CD14-positive monocyte (primary cell): ENCODE results near the gene PSMB2. TPM values are rescaled to one million over a fixed set of nuclear protein-coding genes. Genes with fewer than 3 reads are reported as not detected.

Experiments used
- DNase-seq, 3 donors: peaks; one replicate each; pipeline ENCODE4 v3.0.0-alpha.2; 2011 to 2022
- H2AFZ ChIP-seq: 2 replicates; pipeline ENCODE4 v1.6.0; 2012; ENCODE audit warnings: mild to moderate bottlenecking, low read depth, low read length, inconsistent platforms; ENCODE audit not compliant: insufficient read depth, poor library complexity, severe bottlenecking
- H3K27ac ChIP-seq, 2 donors: 1 replicate in 1 of 2; 2 replicates in 1 of 2; pipeline ENCODE4 v1.5.1; 2012 to 2013; ENCODE audit warnings: low read length in 2 of 2, control low read depth in 1 of 2, inconsistent platforms in 1 of 2, low read depth in 1 of 2, mild to moderate bottlenecking in 1 of 2
- H3K27me3 ChIP-seq, 2 donors: one replicate each; pipeline versions ENCODE4 v1.6.0 to v1.6.1; 2011 to 2013; ENCODE audit warnings: low read length in 2 of 2; ENCODE audit not compliant: control insufficient read depth in 2 of 2, insufficient read depth in 2 of 2
- H3K36me3 ChIP-seq, 2 donors: replicated peaks in 1 of 2; 1 replicate in 1 of 2; 2 replicates in 1 of 2; pipeline versions ENCODE4 v1.5.1 to v1.6.1; 2012 to 2013; ENCODE audit warnings: low read length in 2 of 2, control low read depth in 1 of 2, inconsistent platforms in 1 of 2, mild to moderate bottlenecking in 1 of 2; ENCODE audit not compliant: insufficient read depth in 2 of 2, control insufficient read depth in 1 of 2
- H3K4me1 ChIP-seq, 2 donors: 1 replicate in 1 of 2; 2 replicates in 1 of 2; pipeline versions ENCODE4 v1.5.1 to v1.6.1; 2012 to 2013; ENCODE audit warnings: low read length in 2 of 2, control low read depth in 1 of 2, inconsistent platforms in 1 of 2, mild to moderate bottlenecking in 1 of 2, moderate library complexity in 1 of 2; ENCODE audit not compliant: insufficient read depth in 2 of 2, control insufficient read depth in 1 of 2
- H3K4me2 ChIP-seq: replicated peaks from 2 replicates; pipeline ENCODE3; 2012; ENCODE audit warnings: low read length, moderate library complexity, mild to moderate bottlenecking; ENCODE audit not compliant: poor library complexity, severe bottlenecking; ENCODE audit errors: extremely low read depth
- H3K4me3 ChIP-seq, 3 experiments: fragments of 200-600 bp in 1 of 3; sonication (generic) in 1 of 3; replicated peaks in 1 of 3; 1 replicate in 2 of 3; 2 replicates in 1 of 3; pipeline ENCODE4 v1.5.1; 2011 to 2013; ENCODE audit warnings: low read length in 3 of 3, mild to moderate bottlenecking in 3 of 3, control low read depth in 2 of 3, low read depth in 2 of 3, inconsistent platforms in 1 of 3, moderate library complexity in 1 of 3
- H3K79me2 ChIP-seq: 2 replicates; pipeline ENCODE4 v1.6.0; 2012; ENCODE audit warnings: mild to moderate bottlenecking, control low read depth, inconsistent platforms, low read length, moderate library complexity; ENCODE audit not compliant: insufficient read depth
- H3K9ac ChIP-seq: 2 replicates; pipeline ENCODE4 v1.6.0; 2017; ENCODE audit warnings: low read length, mild to moderate bottlenecking; ENCODE audit not compliant: insufficient read depth, poor library complexity, severe bottlenecking
- H3K9me3 ChIP-seq, 2 donors: replicated peaks in 1 of 2; 1 replicate in 1 of 2; 2 replicates in 1 of 2; pipeline versions ENCODE4 v1.5.1 to v1.6.1; 2012 to 2013; ENCODE audit warnings: low read length in 2 of 2, control low read depth in 1 of 2; ENCODE audit not compliant: control insufficient read depth in 1 of 2, insufficient read depth in 1 of 2
- H4K20me1 ChIP-seq: 2 replicates; pipeline ENCODE4 v1.6.0; 2012; ENCODE audit warnings: mild to moderate bottlenecking, low read length, control low read depth, moderate library complexity; ENCODE audit not compliant: insufficient read depth
- H3K27ac Mint-ChIP-seq, 7 donors: one replicate each; pipeline ENCODE4 v1.8.0; 2020; ENCODE audit warnings: mild to moderate bottlenecking in 7 of 7, mixed read lengths in 7 of 7, moderate library complexity in 6 of 7, inconsistent platforms in 2 of 7
- H3K27me3 Mint-ChIP-seq, 3 donors: one replicate each; pipeline ENCODE4 v1.8.0; 2021 to 2022; ENCODE audit warnings: low read depth in 3 of 3, mild to moderate bottlenecking in 3 of 3, mixed read lengths in 3 of 3, moderate library complexity in 3 of 3, inconsistent platforms in 1 of 3
- H3K36me3 Mint-ChIP-seq, 2 donors: one replicate each; pipeline ENCODE4 v1.8.0; 2020; ENCODE audit warnings: mixed read lengths in 2 of 2, inconsistent platforms in 1 of 2, mild to moderate bottlenecking in 1 of 2
- H3K4me1 Mint-ChIP-seq: one replicate; pipeline ENCODE4 v1.8.0; 2020; ENCODE audit warnings: mild to moderate bottlenecking, mixed read lengths
- H3K4me3 Mint-ChIP-seq, 2 donors: one replicate each; pipeline ENCODE4 v1.8.0; 2020; ENCODE audit warnings: mild to moderate bottlenecking in 2 of 2, mixed read lengths in 2 of 2, moderate library complexity in 1 of 2
- H3K9me3 Mint-ChIP-seq, 7 donors: one replicate each; pipeline ENCODE4 v1.8.0; 2020 to 2022; ENCODE audit warnings: mixed read lengths in 7 of 7, mild to moderate bottlenecking in 6 of 7, moderate library complexity in 6 of 7, inconsistent platforms in 2 of 7
- WGBS: methylation state at CpG from one replicate; pipeline ENCODE4 v1.1.5; 2013; ENCODE audit warnings: missing lambda C conversion rate; ENCODE audit not compliant: insufficient coverage; 5-methylcytosine and 5-hydroxymethylcytosine counted together
- intact Hi-C, 2 donors: fragments of 100-400 bp; cut with micrococcal nuclease; formaldehyde crosslinking; loops; one replicate each; pipeline versions ENCODE4 v1.15.0 to v1.15.1; 2023
- polyA plus RNA-seq, 3 donors: library from polyadenylated mRNA; depleted of rRNA in 1 of 3; unstranded in 2 of 3; stranded (reverse) in 1 of 3; fragments of 300-500 nt in 2 of 3; fragments of >200 nt in 1 of 3; fragmentation: Illumina TruSeq in 2 of 3; gene quantifications; 1 replicate in 2 of 3; 2 replicates in 1 of 3; pipeline ENCODE4 v1.2.3, GENCODE V29; 2012 to 2021
- TF ChIP-seq, protein P1 (sequence below): fragments of 200-600 bp; IDR thresholded peaks from one replicate; pipeline ENCODE4 v1.8.0; 2022; ENCODE audit warnings: antibody characterized with exemption, mild to moderate bottlenecking

The PSMB2 gene
- polyA plus RNA-seq, 3 donors = 27.9 to 84.1 (median 78.6) TPM

DNA sequence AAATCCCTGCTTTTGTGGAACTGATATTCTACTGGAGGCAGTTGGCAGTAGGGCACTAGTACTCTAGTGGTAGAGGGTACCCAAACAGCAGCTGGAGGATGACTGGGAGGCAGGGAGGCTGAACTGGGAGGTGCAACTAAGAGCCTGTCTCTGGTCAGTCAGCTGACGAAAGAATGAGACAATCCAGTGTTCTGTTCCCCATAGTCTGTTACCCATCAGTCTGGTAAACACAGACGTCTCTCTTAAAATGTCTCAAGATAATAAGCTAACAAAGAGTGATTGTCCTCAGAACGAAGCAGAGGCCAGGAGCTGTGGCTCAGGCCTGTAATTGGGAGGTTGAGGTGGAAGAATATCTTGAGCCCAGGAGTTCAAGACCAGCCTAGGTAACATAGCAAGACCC is 37.9 kb downstream of the PSMB2 start:
- Histone ChIP-seq H3K9ac (no peak overlapping the region), H4K20me1 (peaks cover 8% of the 10 kb centered on the region), H3K79me2 (no peaks in the 10 kb centered on the region), H3K27me3 (no peaks in the 10 kb centered on the region), H3K36me3 (peaks cover 57 to 93% of the 10 kb centered on the region in 2 donors), H3K4me3 (no peak overlapping the region), H3K4me1 (no peaks in the 10 kb centered on the region), H3K4me2 (no peak overlapping the region), H2AFZ (no peak overlapping the region), H3K27ac (no peak overlapping the region), H3K9me3 (no peaks in the 10 kb centered on the region)
- H3K9me3 Mint-ChIP-seq = no peaks in the 10 kb centered on the region
- no peaks in the 10 kb centered on the region for H3K27me3 Mint-ChIP-seq
- intact Hi-C loops = no loop called here
- DNase-seq = no peak
- H3K27ac Mint-ChIP-seq = peak overlapping the region in 1 of 7 donors; percentile 76
- TF ChIP-seq, protein P1, sequence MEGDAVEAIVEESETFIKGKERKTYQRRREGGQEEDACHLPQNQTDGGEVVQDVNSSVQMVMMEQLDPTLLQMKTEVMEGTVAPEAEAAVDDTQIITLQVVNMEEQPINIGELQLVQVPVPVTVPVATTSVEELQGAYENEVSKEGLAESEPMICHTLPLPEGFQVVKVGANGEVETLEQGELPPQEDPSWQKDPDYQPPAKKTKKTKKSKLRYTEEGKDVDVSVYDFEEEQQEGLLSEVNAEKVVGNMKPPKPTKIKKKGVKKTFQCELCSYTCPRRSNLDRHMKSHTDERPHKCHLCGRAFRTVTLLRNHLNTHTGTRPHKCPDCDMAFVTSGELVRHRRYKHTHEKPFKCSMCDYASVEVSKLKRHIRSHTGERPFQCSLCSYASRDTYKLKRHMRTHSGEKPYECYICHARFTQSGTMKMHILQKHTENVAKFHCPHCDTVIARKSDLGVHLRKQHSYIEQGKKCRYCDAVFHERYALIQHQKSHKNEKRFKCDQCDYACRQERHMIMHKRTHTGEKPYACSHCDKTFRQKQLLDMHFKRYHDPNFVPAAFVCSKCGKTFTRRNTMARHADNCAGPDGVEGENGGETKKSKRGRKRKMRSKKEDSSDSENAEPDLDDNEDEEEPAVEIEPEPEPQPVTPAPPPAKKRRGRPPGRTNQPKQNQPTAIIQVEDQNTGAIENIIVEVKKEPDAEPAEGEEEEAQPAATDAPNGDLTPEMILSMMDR = no peak
- no CpG with 5 or more reads among the region's 3 CpGs for WGBS
- H3K4me3 Mint-ChIP-seq = no peak overlapping the region
- H3K4me1 Mint-ChIP-seq = no peaks in the 10 kb centered on the region
- H3K36me3 Mint-ChIP-seq = peaks cover 69 to 78% of the 10 kb centered on the region in 2 donors

DNA sequence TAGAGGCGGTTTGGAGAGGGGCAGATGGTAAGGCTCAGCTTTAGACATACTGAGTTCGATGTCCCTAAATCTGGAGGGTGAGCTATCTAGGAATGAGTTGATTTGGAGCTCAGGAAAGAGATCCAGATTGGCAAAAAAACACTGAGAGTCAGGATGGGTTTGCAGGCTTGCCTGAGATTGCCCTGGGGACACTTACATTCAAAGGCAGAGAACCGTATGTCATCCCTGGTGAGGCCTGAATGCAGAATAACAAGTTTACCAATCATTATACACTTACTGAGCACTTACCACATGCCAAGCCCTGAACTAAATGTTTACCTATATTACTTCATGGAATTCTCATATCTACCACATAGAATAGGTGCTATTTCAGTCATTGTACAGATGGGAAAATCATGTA is 40.7 kb downstream of the PSMB2 start:
- Mint-ChIP-seq H3K4me3 (no peak overlapping the region), H3K4me1 (no peaks in the 10 kb centered on the region), H3K27ac (no peak overlapping the region), H3K9me3 (no peaks in the 10 kb centered on the region), H3K36me3 (peaks cover 51 to 54% of the 10 kb centered on the region in 2 donors), H3K27me3 (no peaks in the 10 kb centered on the region)
- Histone ChIP-seq H3K9ac (no peak overlapping the region), H4K20me1 (peaks cover 4% of the 10 kb centered on the region), H3K4me1 (no peaks in the 10 kb centered on the region), H2AFZ (no peak overlapping the region), H3K27ac (no peak overlapping the region), H3K4me3 (no peak overlapping the region), H3K9me3 (no peaks in the 10 kb centered on the region), H3K79me2 (no peaks in the 10 kb centered on the region), H3K27me3 (no peaks in the 10 kb centered on the region), H3K36me3 (peaks cover 45 to 69% of the 10 kb centered on the region in 2 donors), H3K4me2 (no peak overlapping the region)
- intact Hi-C loops = no loop called here
- TF ChIP-seq, protein P1 = no peak
- WGBS = 92% methylated on average over 2 of the region's 3 CpGs
- no peak for DNase-seq
